Neural cell (in vitro differentiated cells): Measurements from ENCODE around the gene SAMD7. TPM values are rescaled to one million over a fixed set of nuclear protein-coding genes. Genes with fewer than 3 reads are reported as not detected.

Source experiments
- H2AFZ ChIP-seq: fragments of 200-600, 300-800 bp; sonication (generic), shearing (Covaris generic); 2 replicates; pipeline ENCODE4 v1.6.0; 2014; ENCODE audit warnings: low read depth, mild to moderate bottlenecking, antibody characterized with exemption, low read length, moderate library complexity
- H3F3A ChIP-seq: fragments of 200-600 bp; shearing (Covaris generic); 2 replicates; pipeline ENCODE4 v1.6.1; 2016; ENCODE audit warnings: mild to moderate bottlenecking, moderate library complexity, mixed read lengths, antibody characterized with exemption, low read length; ENCODE audit not compliant: insufficient read depth, poor library complexity, severe bottlenecking
- H3K27ac ChIP-seq: fragments of 200-600, 300-800 bp; sonication (generic), shearing (Covaris generic); 2 replicates; pipeline ENCODE4 v1.5.1; 2014; ENCODE audit warnings: mild to moderate bottlenecking, low read length, moderate library complexity
- H3K27me3 ChIP-seq: fragments of 300-800, 200-600 bp; sonication (generic), shearing (Covaris generic); 2 replicates; pipeline ENCODE4 v1.6.0; 2014; ENCODE audit warnings: mild to moderate bottlenecking, low read depth, low read length, moderate library complexity; ENCODE audit not compliant: insufficient read depth
- H3K36me3 ChIP-seq: fragments of 300-800, 200-600 bp; sonication (generic), shearing (Covaris generic); 2 replicates; pipeline ENCODE4 v1.5.1; 2014; ENCODE audit warnings: mild to moderate bottlenecking, antibody characterized with exemption, low read length, moderate library complexity; ENCODE audit not compliant: insufficient read depth
- H3K4me2 ChIP-seq: fragments of 300-800, 200-600 bp; sonication (generic), shearing (Covaris generic); 2 replicates; pipeline ENCODE4 v1.6.0; 2014; ENCODE audit warnings: mild to moderate bottlenecking, low read length
- H3K4me3 ChIP-seq: fragments of 300-800, 200-600 bp; sonication (generic), shearing (Covaris generic); 2 replicates; pipeline ENCODE4 v1.5.1; 2014; ENCODE audit warnings: mild to moderate bottlenecking, low read length, moderate library complexity
- H3K79me2 ChIP-seq: fragments of 200-600 bp; shearing (Covaris generic); replicated peaks from 2 replicates; pipeline ENCODE4 v1.6.0; 2014; ENCODE audit warnings: mild to moderate bottlenecking, low read length, moderate library complexity; ENCODE audit not compliant: insufficient read depth
- H3K9ac ChIP-seq: fragments of 300-800, 200-600 bp; sonication (generic), shearing (Covaris generic); 2 replicates; pipeline ENCODE4 v1.6.1; 2016; ENCODE audit warnings: mild to moderate bottlenecking, low read length, mixed read lengths
- H3K9me2 ChIP-seq: fragments of 200-600 bp; shearing (Covaris generic); 2 replicates; pipeline ENCODE4 v1.6.1; 2016; ENCODE audit warnings: mild to moderate bottlenecking, low read length, mixed read lengths; ENCODE audit not compliant: insufficient read depth
- H3K9me3 ChIP-seq: fragments of 200-600, 300-800 bp; sonication (generic), shearing (Covaris generic); 2 replicates; pipeline ENCODE4 v1.6.1; 2016; ENCODE audit warnings: mild to moderate bottlenecking, mixed run types, low read length, moderate library complexity, mixed read lengths
- H4K20me1 ChIP-seq: fragments of 200-600 bp; shearing (Covaris generic); 2 replicates; pipeline ENCODE4 v1.6.1; 2016; ENCODE audit warnings: mild to moderate bottlenecking, mixed run types; ENCODE audit not compliant: insufficient read depth
- EP300 ChIP-seq: fragments of 450-650 bp; conservative IDR thresholded peaks from 2 replicates; pipeline ENCODE4 v1.6.1; 2014; ENCODE audit warnings: antibody characterized with exemption, mild to moderate bottlenecking, moderate library complexity; ENCODE audit not compliant: poor library complexity, severe bottlenecking
- EZH2 ChIP-seq: fragments of 200-600, 300-800 bp; shearing (Covaris generic), sonication (generic); IDR thresholded peaks from 2 replicates; pipeline ENCODE4 v1.6.1; 2014; ENCODE audit warnings: antibody characterized with exemption, low read length, borderline replicate concordance, mild to moderate bottlenecking; ENCODE audit not compliant: insufficient read depth, poor library complexity, severe bottlenecking
- MXI1 ChIP-seq: fragments of 450-650 bp; conservative IDR thresholded peaks from 2 replicates; pipeline ENCODE4 v1.6.1; 2014; ENCODE audit warnings: antibody characterized with exemption, mild to moderate bottlenecking; ENCODE audit not compliant: poor library complexity, severe bottlenecking
- POLR2AphosphoS5 ChIP-seq: IDR thresholded peaks from 2 replicates; pipeline ENCODE4 v1.6.1; 2012
- RAD21 ChIP-seq: fragments of 450-650 bp; conservative IDR thresholded peaks from 2 replicates; pipeline ENCODE4 v1.6.1; 2014; ENCODE audit warnings: antibody characterized with exemption, mild to moderate bottlenecking, moderate library complexity
- SMC3 ChIP-seq: fragments of 450-650 bp; conservative IDR thresholded peaks from 2 replicates; pipeline ENCODE4 v1.6.1; 2014; ENCODE audit warnings: antibody characterized with exemption, mild to moderate bottlenecking, moderate library complexity; ENCODE audit not compliant: poor library complexity
- TAF1 ChIP-seq: IDR thresholded peaks from 2 replicates; pipeline ENCODE4 v1.6.1; 2012; ENCODE audit warnings: low read depth
- polyA plus RNA-seq: library from polyadenylated mRNA; depleted of rRNA; stranded (reverse); fragments of >200 nt; gene quantifications from 2 replicates; pipeline ENCODE4 v1.2.3, GENCODE V29; 2014
- TF ChIP-seq, protein P1 (sequence below): fragments of 450-650 bp; IDR thresholded peaks from 2 replicates; pipeline ENCODE4 v1.5.1; 2014; ENCODE audit warnings: antibody characterized with exemption, mild to moderate bottlenecking, moderate library complexity; ENCODE audit not compliant: poor library complexity, severe bottlenecking
- TF ChIP-seq, protein P2 (sequence below): IDR thresholded peaks from 2 replicates; pipeline ENCODE4 v1.6.1; 2012; ENCODE audit warnings: borderline replicate concordance

SAMD7 gene
- polyA plus RNA-seq, 1 donor from 2014 or later = not detected

DNA sequence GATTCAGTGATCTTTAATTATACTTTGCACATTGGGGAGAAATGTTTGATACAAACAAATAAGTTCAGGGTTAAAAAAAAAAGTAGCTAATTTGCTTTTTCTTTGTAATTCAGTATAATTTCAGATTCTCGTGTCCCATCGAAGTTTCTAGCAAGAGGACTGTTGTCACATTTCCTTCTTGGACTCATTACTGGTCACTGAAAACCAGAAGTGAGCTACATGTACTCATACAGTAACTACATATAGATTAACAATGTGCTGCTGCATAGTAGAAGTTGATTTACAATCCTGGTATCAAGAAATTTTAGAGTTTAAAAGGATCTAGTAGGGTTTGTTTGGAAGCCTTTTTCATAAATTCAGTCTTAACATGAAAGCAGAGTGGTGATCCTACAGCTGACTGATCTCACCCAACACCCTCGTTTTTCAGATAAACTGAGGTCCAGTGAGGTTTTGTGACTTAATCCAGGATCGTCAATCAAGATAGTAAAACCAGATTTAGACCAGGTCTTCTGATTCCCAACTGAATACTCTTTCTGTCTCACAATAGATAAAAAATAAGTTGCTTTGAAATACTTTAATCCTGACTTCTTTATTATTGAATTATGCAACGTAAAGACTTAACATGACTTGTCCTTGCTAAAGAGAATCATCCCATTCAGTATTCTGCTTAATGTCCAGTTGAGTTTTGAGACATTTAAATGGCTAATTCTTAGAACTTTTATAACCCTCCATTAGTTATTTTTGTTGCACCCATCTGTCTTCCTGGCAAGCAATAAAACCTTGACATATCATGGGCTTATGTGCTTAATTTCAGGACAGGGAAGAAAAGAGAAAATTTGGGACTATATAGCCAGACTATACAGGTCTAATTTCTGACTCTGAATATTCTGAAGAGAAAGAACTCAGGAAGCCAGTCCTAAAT lies 58.1 kb downstream of the SAMD7 start:
- Histone ChIP-seq H3K9me2 (no peaks in the 10 kb centered on the region), H3K4me3 (peak overlapping the region; percentile 88), H3K9ac (no peak overlapping the region), H3K36me3 (no peaks in the 10 kb centered on the region), H3F3A (peaks cover 7% of the 10 kb centered on the region), H4K20me1 (peaks cover 7% of the 10 kb centered on the region), H3K27ac (no peak overlapping the region), H3K79me2 (peaks cover 75% of the 10 kb centered on the region), H3K4me2 (peak overlapping the region; percentile 91), H2AFZ (no peak overlapping the region), H3K27me3 (no peaks in the 10 kb centered on the region), H3K9me3 (no peaks in the 10 kb centered on the region)
- TF ChIP-seq RAD21 (no peak), MXI1 (no peak), EP300 (no peak)

DNA sequence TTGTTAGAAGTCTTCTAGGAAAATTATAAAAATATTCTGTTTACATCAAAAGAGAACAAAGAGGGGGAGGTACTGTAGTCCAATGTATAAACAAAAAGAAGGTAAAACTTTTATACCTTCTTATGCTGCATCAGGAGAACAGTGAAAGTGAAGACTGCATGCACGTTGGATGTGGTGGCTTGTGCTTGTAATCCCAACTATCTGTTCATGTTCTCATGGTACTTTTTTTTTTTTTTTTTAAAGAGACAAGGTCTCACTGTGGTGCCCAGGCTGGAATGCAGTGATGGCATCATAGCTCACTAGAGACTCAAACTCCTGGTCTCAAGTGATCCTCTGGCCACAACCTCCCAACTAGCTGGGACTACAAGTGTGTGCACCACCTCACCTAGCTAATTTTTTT lies 59.5 kb downstream of the SAMD7 start:
- H3F3A ChIP-seq = peaks cover 6% of the 10 kb centered on the region
- H2AFZ ChIP-seq = no peak overlapping the region
- TF ChIP-seq TAF1 (no peak), MXI1 (no peak), RAD21 (no peak), EZH2 (no peak), SMC3 (no peak), EP300 (no peak), POLR2AphosphoS5 (no peak)
- TF ChIP-seq, protein P1, sequence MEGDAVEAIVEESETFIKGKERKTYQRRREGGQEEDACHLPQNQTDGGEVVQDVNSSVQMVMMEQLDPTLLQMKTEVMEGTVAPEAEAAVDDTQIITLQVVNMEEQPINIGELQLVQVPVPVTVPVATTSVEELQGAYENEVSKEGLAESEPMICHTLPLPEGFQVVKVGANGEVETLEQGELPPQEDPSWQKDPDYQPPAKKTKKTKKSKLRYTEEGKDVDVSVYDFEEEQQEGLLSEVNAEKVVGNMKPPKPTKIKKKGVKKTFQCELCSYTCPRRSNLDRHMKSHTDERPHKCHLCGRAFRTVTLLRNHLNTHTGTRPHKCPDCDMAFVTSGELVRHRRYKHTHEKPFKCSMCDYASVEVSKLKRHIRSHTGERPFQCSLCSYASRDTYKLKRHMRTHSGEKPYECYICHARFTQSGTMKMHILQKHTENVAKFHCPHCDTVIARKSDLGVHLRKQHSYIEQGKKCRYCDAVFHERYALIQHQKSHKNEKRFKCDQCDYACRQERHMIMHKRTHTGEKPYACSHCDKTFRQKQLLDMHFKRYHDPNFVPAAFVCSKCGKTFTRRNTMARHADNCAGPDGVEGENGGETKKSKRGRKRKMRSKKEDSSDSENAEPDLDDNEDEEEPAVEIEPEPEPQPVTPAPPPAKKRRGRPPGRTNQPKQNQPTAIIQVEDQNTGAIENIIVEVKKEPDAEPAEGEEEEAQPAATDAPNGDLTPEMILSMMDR = no peak
- TF ChIP-seq, protein P2, sequence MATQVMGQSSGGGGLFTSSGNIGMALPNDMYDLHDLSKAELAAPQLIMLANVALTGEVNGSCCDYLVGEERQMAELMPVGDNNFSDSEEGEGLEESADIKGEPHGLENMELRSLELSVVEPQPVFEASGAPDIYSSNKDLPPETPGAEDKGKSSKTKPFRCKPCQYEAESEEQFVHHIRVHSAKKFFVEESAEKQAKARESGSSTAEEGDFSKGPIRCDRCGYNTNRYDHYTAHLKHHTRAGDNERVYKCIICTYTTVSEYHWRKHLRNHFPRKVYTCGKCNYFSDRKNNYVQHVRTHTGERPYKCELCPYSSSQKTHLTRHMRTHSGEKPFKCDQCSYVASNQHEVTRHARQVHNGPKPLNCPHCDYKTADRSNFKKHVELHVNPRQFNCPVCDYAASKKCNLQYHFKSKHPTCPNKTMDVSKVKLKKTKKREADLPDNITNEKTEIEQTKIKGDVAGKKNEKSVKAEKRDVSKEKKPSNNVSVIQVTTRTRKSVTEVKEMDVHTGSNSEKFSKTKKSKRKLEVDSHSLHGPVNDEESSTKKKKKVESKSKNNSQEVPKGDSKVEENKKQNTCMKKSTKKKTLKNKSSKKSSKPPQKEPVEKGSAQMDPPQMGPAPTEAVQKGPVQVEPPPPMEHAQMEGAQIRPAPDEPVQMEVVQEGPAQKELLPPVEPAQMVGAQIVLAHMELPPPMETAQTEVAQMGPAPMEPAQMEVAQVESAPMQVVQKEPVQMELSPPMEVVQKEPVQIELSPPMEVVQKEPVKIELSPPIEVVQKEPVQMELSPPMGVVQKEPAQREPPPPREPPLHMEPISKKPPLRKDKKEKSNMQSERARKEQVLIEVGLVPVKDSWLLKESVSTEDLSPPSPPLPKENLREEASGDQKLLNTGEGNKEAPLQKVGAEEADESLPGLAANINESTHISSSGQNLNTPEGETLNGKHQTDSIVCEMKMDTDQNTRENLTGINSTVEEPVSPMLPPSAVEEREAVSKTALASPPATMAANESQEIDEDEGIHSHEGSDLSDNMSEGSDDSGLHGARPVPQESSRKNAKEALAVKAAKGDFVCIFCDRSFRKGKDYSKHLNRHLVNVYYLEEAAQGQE = no peak
- no peak overlapping the region for H3K9ac ChIP-seq
- H3K79me2 ChIP-seq = peaks cover 85% of the 10 kb centered on the region
- H3K9me2 ChIP-seq = no peaks in the 10 kb centered on the region
- H3K4me2 ChIP-seq = no peak overlapping the region
- H3K4me3 ChIP-seq = no peak overlapping the region
- H3K9me3 ChIP-seq = no peaks in the 10 kb centered on the region
- no peak overlapping the region for H3K27ac ChIP-seq
- H3K36me3 ChIP-seq = no peaks in the 10 kb centered on the region
- peaks cover 7% of the 10 kb centered on the region for H4K20me1 ChIP-seq
- H3K27me3 ChIP-seq = no peaks in the 10 kb centered on the region
